Calu3 (cell line): ENCODE results near the gene RNF151. TPM values are rescaled to one million over a fixed set of nuclear protein-coding genes. Genes with fewer than 3 reads are reported as not detected.

ENCODE experiments used
- Bru-seq: library from RNA; stranded (reverse); fragments of 400-500 nt; gene quantifications from one replicate; lab custom pipeline; 2021; lab: Mats Ljungman, UMichigan
- BruChase-seq, 2 experiments: library from RNA; stranded (reverse); fragments of 400-500 nt; gene quantifications; one replicate each; lab custom pipeline; 2021; lab: Mats Ljungman, UMichigan
- BruUV-seq: library from RNA; stranded (reverse); fragments of 400-500 nt; replicated peaks from 2 replicates; lab custom pipeline; 2021; lab: Mats Ljungman, UMichigan
- CTCF ChIA-PET: fragments of 300-600 bp; sonication (Branson Sonifier 250); formaldehyde crosslinking; loops from one replicate; lab custom pipeline; 2022; ENCODE audit warnings: antibody characterized with exemption; lab: Charles Lee
- DNase-seq: peaks from one replicate; pipeline ENCODE4 v3.0.0; 2022
- H3K27ac Mint-ChIP-seq: one replicate; pipeline ENCODE4 v1.8.0; 2022; ENCODE audit warnings: mixed read lengths; ENCODE audit not compliant: unreplicated experiment
- H3K27me3 Mint-ChIP-seq: one replicate; pipeline ENCODE4 v1.8.0; 2022; ENCODE audit warnings: mixed read lengths; ENCODE audit not compliant: unreplicated experiment
- H3K36me3 Mint-ChIP-seq: one replicate; pipeline ENCODE4 v1.8.0; 2022; ENCODE audit warnings: mild to moderate bottlenecking, moderate library complexity, mixed read lengths; ENCODE audit not compliant: insufficient read depth, unreplicated experiment
- H3K4me1 Mint-ChIP-seq: one replicate; pipeline ENCODE4 v1.8.0; 2022; ENCODE audit warnings: mild to moderate bottlenecking, low read depth, mixed read lengths; ENCODE audit not compliant: unreplicated experiment
- H3K4me3 Mint-ChIP-seq: one replicate; pipeline ENCODE4 v1.8.0; 2022; ENCODE audit warnings: mild to moderate bottlenecking, low read depth, moderate library complexity, mixed read lengths; ENCODE audit not compliant: unreplicated experiment
- H3K9me3 Mint-ChIP-seq: one replicate; pipeline ENCODE4 v1.8.0; 2022; ENCODE audit warnings: low read depth, mixed read lengths; ENCODE audit not compliant: unreplicated experiment
- CTCF ChIP-seq: fragments of 200-600 bp; IDR thresholded peaks from one replicate; pipeline ENCODE4 v1.8.0; 2022; ENCODE audit warnings: antibody characterized with exemption; ENCODE audit not compliant: unreplicated experiment
- intact Hi-C: fragments of 100-400 bp; cut with micrococcal nuclease; formaldehyde crosslinking; loops from one replicate; pipeline ENCODE4 v1.10.0; 2022; ENCODE audit not compliant: unreplicated experiment
- long read RNA-seq: library from polyadenylated mRNA; stranded (forward); transcript quantifications from one replicate; pipeline ENCODE4 v2.0.0, GENCODE V29; 2022
- total RNA-seq: library from RNA; stranded (reverse); gene quantifications from 2 replicates; pipeline ENCODE4 v1.2.3, GENCODE V29; 2022

The RNF151 gene
- not detected in 2 replicates for total RNA-seq
- percentile 18 among the genes with signal in this experiment for Bru-seq, nascent RNA
- percentile 16 among the genes with signal in this experiment for BruChase-seq, experiment 1, labeled RNA remaining after a 6-hour chase
- not detected for BruChase-seq, experiment 2, labeled RNA remaining after a 2-hour chase
- long read RNA-seq = 0 reads

GRCh38 chr16:1966460-1966859, at the start of gene RNF151:
Gene RNF151 (plus strand): TSS chr16:1966856. CDS start chr16:1966882, 26 bp downstream.
- Mint-ChIP-seq H3K27ac (peak within 1 kb of the TSS; percentile 68), H3K36me3 (peaks cover 58% of the 10 kb centered on the region), H3K4me1 (peaks cover 16% of the 10 kb centered on the region), H3K4me3 (peak within 1 kb of the TSS; percentile 74), H3K27me3 (no peaks in the 10 kb centered on the region), H3K9me3 (no peaks in the 10 kb centered on the region)
- CTCF ChIA-PET = interaction anchor here (0.6 kb wide), 1 partner anchor 319 kb away, joined by 8 read pairs; no protein-coding TSS in a partner anchor
- no TSS peak for BruUV-seq
- intact Hi-C loops = no loop called here
- TF ChIP-seq CTCF = no peak
- DNase-seq = no peak

GRCh38 chr16:1917056-1917664, 49.5 kb upstream of the RNF151 start:
- H3K27ac Mint-ChIP-seq = no peak overlapping the region
- H3K4me1 Mint-ChIP-seq = peaks cover 29% of the 10 kb centered on the region
- H3K36me3 Mint-ChIP-seq = peaks cover 6% of the 10 kb centered on the region
- H3K27me3 Mint-ChIP-seq = peaks cover 77% of the 10 kb centered on the region
- CTCF ChIA-PET = no interaction called here
- no peak for TF ChIP-seq CTCF
- H3K4me3 Mint-ChIP-seq = peak overlapping the region; percentile 21
- no peaks in the 10 kb centered on the region for H3K9me3 Mint-ChIP-seq
- BruUV-seq = no TSS peak
- intact Hi-C loops = no loop called here
- no peak for DNase-seq

GRCh38 chr16:1917665-1918350, 48.8 kb upstream of the RNF151 start:
- Mint-ChIP-seq H3K4me1 (peaks cover 25% of the 10 kb centered on the region), H3K36me3 (peaks cover 6% of the 10 kb centered on the region), H3K27ac (no peak overlapping the region), H3K9me3 (no peaks in the 10 kb centered on the region), H3K27me3 (peaks cover 84% of the 10 kb centered on the region), H3K4me3 (peak overlapping the region; percentile 21)
- DNase-seq = no peak
- TF ChIP-seq CTCF = no peak
- CTCF ChIA-PET = interaction anchor here (0.6 kb wide), 1 partner anchor 1105 kb away, joined by 3 read pairs; no protein-coding TSS in a partner anchor
- no TSS peak for BruUV-seq
- intact Hi-C loops = no loop called here

GRCh38 chr16:1918351-1919326, 48.0 kb upstream of the RNF151 start, which contains the start of gene HS3ST6:
Gene HS3ST6 (minus strand): TSS chr16:1918415. CDS start chr16:1918323, 92 bp downstream.
- peaks cover 10% of the 10 kb centered on the region for H3K36me3 Mint-ChIP-seq
- no TSS peak for BruUV-seq
- CTCF ChIA-PET = interaction anchor here (0.6 kb wide), 2 partner anchors 45 to 1104 kb away, joined by 3 to 4 read pairs; no protein-coding TSS in a partner anchor
- peaks cover 24% of the 10 kb centered on the region for H3K4me1 Mint-ChIP-seq
- H3K9me3 Mint-ChIP-seq = no peaks in the 10 kb centered on the region
- peaks cover 92% of the 10 kb centered on the region for H3K27me3 Mint-ChIP-seq
- no peak for DNase-seq
- TF ChIP-seq CTCF = no peak
- intact Hi-C loops = no loop called here
- H3K27ac Mint-ChIP-seq = no peak within 1 kb of the TSS
- peak within 1 kb of the TSS; percentile 21 for H3K4me3 Mint-ChIP-seq
